ENCODE data around the gene LRP1B.

LRP1B gene

GRCh38 chr2:141660232-141660631 is 470.6 kb downstream of the LRP1B start:
- DNase-seq (ENCODE audit: low spot score), result no peak

DNA sequence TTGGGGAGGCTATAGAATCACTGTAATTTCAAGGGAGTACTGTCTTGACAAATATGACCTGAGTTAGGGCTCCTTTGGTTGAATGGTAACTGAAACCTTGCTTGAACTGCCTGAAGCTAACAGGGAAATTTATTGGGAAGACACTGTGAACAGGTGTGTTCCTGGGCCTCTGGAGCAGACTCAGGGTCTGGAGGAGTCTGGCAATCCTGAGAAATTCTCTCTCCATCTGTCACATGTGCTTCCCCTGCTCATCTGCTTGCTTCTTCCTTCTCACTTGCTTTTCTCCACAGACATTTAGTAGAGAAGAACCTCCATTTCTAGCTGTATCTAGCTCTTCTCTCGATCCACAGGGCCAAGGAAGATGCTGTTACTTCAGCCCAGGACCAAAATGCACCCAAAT is 476.5 kb downstream of the LRP1B start:
- no peak for DNase-seq (ENCODE audit: low spot score)

GRCh38 chr2:141653184-141653583 is 477.6 kb downstream of the LRP1B start:
- no peak for DNase-seq (ENCODE audit: low spot score)

GRCh38 chr2:141652308-141652707 is 478.5 kb downstream of the LRP1B start:
- DNase-seq (ENCODE audit: low spot score), result no peak

GRCh38 chr2:141647353-141647752 is 483.5 kb downstream of the LRP1B start:
- DNase-seq (ENCODE audit: low spot score), result no peak

GRCh38 chr2:141641462-141641861 is 489.4 kb downstream of the LRP1B start:
- peak; percentile 33 for DNase-seq (ENCODE audit: low spot score)

GRCh38 chr2:141639809-141640208 is 491.0 kb downstream of the LRP1B start:
- no peak for DNase-seq (ENCODE audit: low spot score)

DNA sequence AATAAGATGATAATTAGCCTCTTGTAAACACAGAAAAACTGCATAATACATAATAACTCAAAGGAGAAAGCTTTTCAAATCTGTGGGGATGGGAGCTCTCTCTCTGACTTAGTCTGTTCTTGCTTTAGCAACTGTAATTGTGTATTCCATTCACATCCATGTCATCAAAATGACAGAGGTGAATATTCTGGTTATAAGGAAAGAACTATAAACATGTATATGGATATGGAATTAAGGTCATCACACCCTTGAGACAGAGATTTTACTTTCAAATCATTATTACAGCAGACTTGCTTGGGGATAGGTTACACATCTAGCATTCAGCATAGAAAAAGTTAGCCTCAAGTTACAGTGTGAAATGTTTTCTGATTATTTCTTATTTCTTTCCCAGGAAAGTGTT is 497.7 kb downstream of the LRP1B start:
- DNase-seq (ENCODE audit: low spot score), result no peak

- DNase-seq (ENCODE audit: low spot score), result no peak
Observed at GRCh38 chr2:141630407-141630930, 500.3 kb downstream of the LRP1B start.

DNA sequence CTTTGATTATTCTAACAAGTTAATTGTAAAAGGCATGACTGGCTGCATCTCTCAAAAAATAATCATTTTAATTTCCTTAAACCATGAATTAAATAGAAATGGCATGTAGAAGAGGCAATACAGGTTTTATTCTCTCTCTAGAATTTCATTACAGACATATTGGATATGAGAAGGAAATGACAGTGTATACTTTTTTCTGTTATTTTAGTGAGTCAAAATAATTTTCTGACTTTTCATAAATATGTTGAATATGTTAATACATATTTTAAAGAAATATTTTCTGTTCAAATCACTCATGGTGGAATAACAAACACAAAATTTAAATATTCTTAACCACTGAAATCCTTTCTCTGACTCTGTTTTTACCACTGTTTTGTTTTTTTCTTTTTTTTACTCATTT is 510.4 kb downstream of the LRP1B start:
- DNase-seq (ENCODE audit: low spot score), result no peak

DNA sequence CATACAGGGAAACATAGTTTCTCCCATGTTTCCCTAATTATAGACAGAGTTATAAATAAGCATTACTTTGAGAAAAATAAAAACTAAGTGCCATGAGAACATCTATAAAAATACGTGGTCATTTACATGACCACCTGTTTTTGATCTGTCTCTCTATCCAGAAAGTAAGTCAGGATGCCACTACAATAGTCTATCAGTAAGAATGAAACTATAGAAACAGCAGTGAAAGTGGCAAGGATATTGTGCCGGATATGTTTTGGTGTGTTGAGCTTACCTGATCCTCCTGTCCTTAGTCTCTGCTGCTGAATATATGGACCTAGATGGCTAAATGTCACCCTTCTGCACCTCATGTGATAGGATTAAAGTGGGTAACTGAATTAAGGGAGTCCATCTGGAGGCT is 512.4 kb downstream of the LRP1B start:
- no peak for DNase-seq (ENCODE audit: low spot score)

- peak; percentile 53 for DNase-seq (ENCODE audit: low spot score)
Observed at GRCh38 chr2:141611981-141612380, 518.8 kb downstream of the LRP1B start.

DNA sequence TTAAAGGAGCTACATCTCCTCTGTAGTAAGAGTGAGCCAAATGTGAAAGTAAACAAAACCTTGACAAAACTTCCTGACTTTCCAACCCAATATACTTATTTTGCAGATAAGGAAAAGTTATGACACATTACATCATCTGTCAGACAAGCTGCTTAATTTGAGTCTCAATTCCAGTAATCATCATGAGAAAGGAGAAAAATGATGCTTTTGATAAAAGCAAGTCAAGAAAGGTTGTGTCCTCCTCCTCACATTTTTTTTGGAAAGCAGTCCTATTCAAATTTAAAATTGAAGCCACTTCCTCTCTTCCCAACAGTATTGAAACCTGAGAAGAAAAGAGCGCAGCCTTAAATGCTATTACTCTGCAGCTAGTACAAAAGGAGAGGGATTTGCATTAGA is 519.6 kb downstream of the LRP1B start:
- DNase-seq (ENCODE audit: low spot score), result peak; percentile 2

DNA sequence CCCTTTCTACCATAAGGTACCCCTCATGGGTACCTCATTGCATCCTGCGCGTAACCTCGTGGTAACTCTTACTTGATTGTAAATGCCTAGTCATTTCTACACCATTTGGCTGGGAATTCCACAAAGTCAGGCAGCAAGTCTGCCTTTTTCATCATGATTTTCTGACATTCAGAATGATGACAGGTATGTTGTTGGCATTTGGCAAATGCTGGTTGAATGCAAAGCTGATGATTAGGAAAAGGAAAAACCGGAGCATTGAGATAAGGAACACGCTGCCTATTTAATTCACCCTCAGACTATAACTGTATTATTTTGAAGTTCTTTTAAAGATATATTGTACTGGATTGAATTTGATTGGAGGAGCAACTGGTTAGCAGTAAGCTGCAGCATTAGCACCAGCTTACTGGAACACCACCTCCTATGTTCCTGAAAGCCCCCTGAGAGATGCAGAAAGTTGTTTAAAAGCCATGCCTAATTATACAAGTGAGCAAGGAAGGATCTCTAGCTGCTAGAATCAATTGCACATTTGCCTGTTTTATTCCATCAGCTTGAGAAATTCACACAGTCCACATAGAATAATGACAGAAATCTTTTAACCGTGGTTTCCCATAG is 520.1 kb downstream of the LRP1B start:
- DNase-seq (ENCODE audit: low spot score), result no peak

GRCh38 chr2:141605163-141605562 is 525.7 kb downstream of the LRP1B start:
- no peak for DNase-seq (ENCODE audit: low spot score)

DNA sequence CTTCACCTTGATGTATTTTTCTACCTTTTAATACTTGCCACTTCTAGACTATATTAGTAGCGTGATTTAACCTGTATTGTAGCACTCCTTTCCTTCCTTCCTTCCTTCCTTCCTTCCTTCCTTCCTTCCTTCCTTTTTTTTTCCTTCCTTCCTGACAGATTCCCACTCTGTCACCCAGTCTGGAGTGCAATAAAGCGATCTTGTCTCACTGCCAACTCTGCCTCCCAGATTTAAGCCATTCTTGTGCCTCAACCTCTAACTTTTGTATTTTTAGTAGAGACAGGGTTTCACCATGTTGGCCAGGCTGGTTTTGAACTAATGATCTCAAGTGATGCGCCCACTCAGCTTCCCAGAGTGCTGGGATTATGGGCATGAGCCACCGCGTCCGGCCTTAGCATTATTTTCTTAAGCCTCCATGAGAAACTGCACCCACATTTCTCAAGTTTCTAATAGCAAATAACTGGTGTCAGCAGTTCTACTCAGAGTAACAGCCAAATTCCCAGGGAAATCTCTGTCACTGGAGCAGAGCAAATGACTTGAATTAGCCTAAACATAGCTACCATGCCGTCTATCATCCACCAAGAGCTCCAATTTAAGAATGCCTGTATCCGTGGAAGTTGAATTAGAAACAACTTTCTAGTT is 529.2 kb downstream of the LRP1B start:
- no peak for DNase-seq (ENCODE audit: low spot score)

GRCh38 chr2:141599721-141600120 is 531.1 kb downstream of the LRP1B start:
- DNase-seq (ENCODE audit: low spot score), result no peak

- DNase-seq (ENCODE audit: low spot score), result no peak
Observed at GRCh38 chr2:141598982-141599381, 531.8 kb downstream of the LRP1B start.

GRCh38 chr2:141595316-141595920 is 535.4 kb downstream of the LRP1B start:
- no peak for DNase-seq (ENCODE audit: low spot score)

DNA sequence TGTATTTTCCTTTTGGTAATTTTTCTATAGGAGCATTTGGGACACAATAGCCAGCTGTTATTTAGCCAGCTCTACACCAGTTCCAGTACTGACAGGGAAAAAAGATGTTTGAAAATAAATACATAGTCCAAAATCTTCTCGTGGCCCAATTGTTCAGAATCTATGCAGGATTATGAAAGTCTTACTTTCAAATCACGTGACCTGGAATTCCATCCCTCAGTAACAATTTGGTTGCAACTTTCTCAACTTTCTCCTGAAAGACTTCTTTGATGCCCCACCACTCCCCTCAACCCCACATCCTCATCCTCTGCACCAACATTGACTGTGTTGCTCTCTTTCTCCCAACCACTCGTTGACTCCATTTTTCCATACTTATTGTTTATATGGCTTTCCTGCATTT is 539.0 kb downstream of the LRP1B start:
- no peak for DNase-seq (ENCODE audit: low spot score)

DNA sequence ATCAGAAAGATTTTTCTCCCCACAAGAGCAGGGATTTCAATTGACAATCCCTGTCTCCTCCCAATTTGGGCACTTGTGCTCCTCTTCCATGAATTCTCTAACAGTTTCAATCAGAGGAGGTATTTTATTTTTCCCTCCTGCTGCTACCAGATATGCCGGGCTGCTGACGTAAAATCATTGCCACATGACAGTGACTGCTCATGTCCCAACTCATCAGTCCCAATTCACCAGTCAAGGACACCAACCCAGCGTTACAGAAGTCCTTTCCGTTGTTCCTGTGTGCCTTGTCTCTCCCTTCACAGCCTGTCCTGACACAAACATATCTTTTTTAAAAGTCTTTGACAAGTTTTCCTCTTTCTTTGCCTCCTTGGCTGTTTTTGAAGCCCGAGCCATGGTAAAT is 540.2 kb downstream of the LRP1B start:
- DNase-seq (ENCODE audit: low spot score), result no peak

- no peak for DNase-seq (ENCODE audit: low spot score)
Observed at GRCh38 chr2:141589314-141589713, 541.5 kb downstream of the LRP1B start.

GRCh38 chr2:141586985-141587384 is 543.8 kb downstream of the LRP1B start:
- no peak for DNase-seq (ENCODE audit: low spot score)

- no peak for DNase-seq (ENCODE audit: low spot score)
Observed at GRCh38 chr2:141582213-141582612, 548.6 kb downstream of the LRP1B start.
